Measurements from ENCODE around the gene AGMO.

The AGMO gene

DNA sequence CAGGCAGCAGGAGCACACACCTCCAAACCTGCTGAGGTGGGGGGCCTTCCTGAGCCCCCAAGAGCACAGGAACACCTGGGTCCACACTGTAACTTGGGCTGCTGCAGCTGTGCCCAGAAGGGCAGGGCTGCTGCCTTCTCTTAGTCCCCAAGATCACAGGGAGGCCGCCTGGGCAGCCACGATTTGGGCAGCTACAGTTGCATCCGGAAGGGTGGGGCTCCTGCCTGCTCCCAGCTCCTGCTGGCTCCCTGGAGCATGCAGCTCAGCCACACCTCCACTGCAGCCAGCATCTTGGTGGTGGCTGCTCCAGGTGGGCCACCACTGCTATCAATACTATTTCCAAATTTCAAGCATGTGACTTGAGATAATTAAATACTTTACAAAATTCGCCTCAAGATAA lies 38.5 kb upstream of the AGMO start:
- no peak overlapping the region for H3K4me3 ChIP-seq (ENCODE audit: low read length)
- no peaks in the 10 kb centered on the region for H3K36me3 ChIP-seq (ENCODE audit: control insufficient read depth, low read length)
- no peaks in the 10 kb centered on the region for H3K9me2 ChIP-seq (replicated peaks; ENCODE audit: control insufficient read depth, low read length)
- no peaks in the 10 kb centered on the region for H3F3A ChIP-seq (ENCODE audit: control insufficient read depth, insufficient read depth)
- no peaks in the 10 kb centered on the region for H3K4me1 ChIP-seq (ENCODE audit: control insufficient read depth, low read length)
- TF ChIP-seq CTCF (IDR thresholded peaks at IDR 0.05; ENCODE audit: low read depth, low read length, poor library complexity, severe bottlenecking) (no peak), EZH2phosphoT487 (IDR thresholded peaks at IDR 0.05; ENCODE audit: borderline replicate concordance, low read length) (no peak)
- peaks cover 13% of the 10 kb centered on the region; the same call in 1 of the 2 replicates for H3K9me3 ChIP-seq (ENCODE audit: control insufficient read depth, insufficient read depth, low read length)
- no peak overlapping the region for H3K27ac ChIP-seq (ENCODE audit: low read depth, low read length)
- no peaks in the 10 kb centered on the region for H4K20me1 ChIP-seq (ENCODE audit: control insufficient read depth, insufficient read depth, low read depth, low read length)
- H3K4me2 ChIP-seq (ENCODE audit: low read length), result no peak overlapping the region
- no peaks in the 10 kb centered on the region for H3K27me3 ChIP-seq (ENCODE audit: control insufficient read depth, low read length)
- no peaks in the 10 kb centered on the region for H3K79me2 ChIP-seq (ENCODE audit: control insufficient read depth, low read length)

- Histone ChIP-seq H3K4me1 (ENCODE audit: control insufficient read depth, low read length) (no peaks in the 10 kb centered on the region), H3K4me2 (ENCODE audit: low read length) (no peak overlapping the region), H3K27me3 (ENCODE audit: control insufficient read depth, low read length) (no peaks in the 10 kb centered on the region), H3K9me2 (replicated peaks; ENCODE audit: control insufficient read depth, low read length) (no peaks in the 10 kb centered on the region), H3K4me3 (ENCODE audit: low read length) (no peak overlapping the region), H3K36me3 (ENCODE audit: control insufficient read depth, low read length) (no peaks in the 10 kb centered on the region), H3K27ac (ENCODE audit: low read depth, low read length) (no peak overlapping the region), H3K9me3 (ENCODE audit: control insufficient read depth, insufficient read depth, low read length) (peaks cover 7% of the 10 kb centered on the region; the same call in 1 of the 2 replicates), H4K20me1 (ENCODE audit: control insufficient read depth, insufficient read depth, low read depth, low read length) (no peaks in the 10 kb centered on the region), H3K79me2 (ENCODE audit: control insufficient read depth, low read length) (no peaks in the 10 kb centered on the region), H3F3A (ENCODE audit: control insufficient read depth, insufficient read depth) (no peaks in the 10 kb centered on the region)
- TF ChIP-seq EZH2phosphoT487 (IDR thresholded peaks at IDR 0.05; ENCODE audit: borderline replicate concordance, low read length) (no peak), CTCF (IDR thresholded peaks at IDR 0.05; ENCODE audit: low read depth, low read length, poor library complexity, severe bottlenecking) (no peak)
Measured at GRCh38 chr7:15594461-15594860, 32.6 kb upstream of the AGMO start.

DNA sequence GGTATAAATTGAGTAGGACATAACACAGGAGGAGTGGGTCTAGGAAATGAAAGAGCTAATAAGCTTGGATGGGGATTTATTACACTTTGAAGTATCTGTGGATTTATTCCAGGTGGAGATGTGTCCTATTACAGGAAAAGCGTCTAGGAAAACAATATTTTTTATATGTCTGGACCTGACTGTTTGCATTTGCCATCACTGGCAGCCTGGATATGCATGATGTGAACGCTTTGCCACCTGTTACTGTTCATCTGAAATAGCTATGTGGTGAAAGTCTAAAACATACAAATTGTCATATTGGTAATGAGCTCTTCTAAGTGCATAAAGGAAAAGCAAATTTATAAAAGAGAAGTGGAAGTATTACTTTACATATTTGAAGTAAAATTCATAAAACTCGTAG lies 31.6 kb upstream of the AGMO start:
- Histone ChIP-seq H3K27me3 (ENCODE audit: control insufficient read depth, low read length) (no peaks in the 10 kb centered on the region), H3K4me1 (ENCODE audit: control insufficient read depth, low read length) (no peaks in the 10 kb centered on the region), H3K4me2 (ENCODE audit: low read length) (no peak overlapping the region), H3K27ac (ENCODE audit: low read depth, low read length) (no peak overlapping the region), H3K9me3 (ENCODE audit: control insufficient read depth, insufficient read depth, low read length) (no peaks in the 10 kb centered on the region), H3K36me3 (ENCODE audit: control insufficient read depth, low read length) (no peaks in the 10 kb centered on the region), H3K9me2 (replicated peaks; ENCODE audit: control insufficient read depth, low read length) (no peaks in the 10 kb centered on the region), H3K4me3 (ENCODE audit: low read length) (no peak overlapping the region), H4K20me1 (ENCODE audit: control insufficient read depth, insufficient read depth, low read depth, low read length) (no peaks in the 10 kb centered on the region), H3K79me2 (ENCODE audit: control insufficient read depth, low read length) (no peaks in the 10 kb centered on the region), H3F3A (ENCODE audit: control insufficient read depth, insufficient read depth) (no peaks in the 10 kb centered on the region)
- no peak for TF ChIP-seq EZH2phosphoT487 (IDR thresholded peaks at IDR 0.05; ENCODE audit: borderline replicate concordance, low read length)
- TF ChIP-seq CTCF (IDR thresholded peaks at IDR 0.05; ENCODE audit: low read depth, low read length, poor library complexity, severe bottlenecking), result no peak

- no peak overlapping the region for H3K4me3 ChIP-seq (ENCODE audit: low read length)
- no peaks in the 10 kb centered on the region for H3K36me3 ChIP-seq (ENCODE audit: control insufficient read depth, low read length)
- no peaks in the 10 kb centered on the region for H3K79me2 ChIP-seq (ENCODE audit: control insufficient read depth, low read length)
- no peak for TF ChIP-seq EZH2phosphoT487 (IDR thresholded peaks at IDR 0.05; ENCODE audit: borderline replicate concordance, low read length)
- TF ChIP-seq CTCF (IDR thresholded peaks at IDR 0.05; ENCODE audit: low read depth, low read length, poor library complexity, severe bottlenecking), result no peak
- H4K20me1 ChIP-seq (ENCODE audit: control insufficient read depth, insufficient read depth, low read depth, low read length), result no peaks in the 10 kb centered on the region
- H3K9me3 ChIP-seq (ENCODE audit: control insufficient read depth, insufficient read depth, low read length), result peaks cover 11% of the 10 kb centered on the region; the same call in 1 of the 2 replicates
- H3K27ac ChIP-seq (ENCODE audit: low read depth, low read length), result no peak overlapping the region
- no peaks in the 10 kb centered on the region for H3K9me2 ChIP-seq (replicated peaks; ENCODE audit: control insufficient read depth, low read length)
- no peaks in the 10 kb centered on the region for H3F3A ChIP-seq (ENCODE audit: control insufficient read depth, insufficient read depth)
- H3K4me1 ChIP-seq (ENCODE audit: control insufficient read depth, low read length), result no peaks in the 10 kb centered on the region
- H3K27me3 ChIP-seq (ENCODE audit: control insufficient read depth, low read length), result no peaks in the 10 kb centered on the region
- no peak overlapping the region for H3K4me2 ChIP-seq (ENCODE audit: low read length)
Measured at GRCh38 chr7:15586266-15586665, 24.5 kb upstream of the AGMO start.
